ENCODE results near the gene SH2D4B. TPM values are rescaled to one million over a fixed set of nuclear protein-coding genes. Genes with fewer than 3 reads are reported as not detected.
A peak's percentile ranks its signal among the peaks of the same experiment; 100 is the strongest.
"Not testable (repeated sequence)": the region's sequence is repeated elsewhere in the genome, so short reads cannot be mapped to it uniquely, and the experiment has no call there.

The SH2D4B gene
- total RNA-seq, 1 donor, result 0.10 TPM

DNA sequence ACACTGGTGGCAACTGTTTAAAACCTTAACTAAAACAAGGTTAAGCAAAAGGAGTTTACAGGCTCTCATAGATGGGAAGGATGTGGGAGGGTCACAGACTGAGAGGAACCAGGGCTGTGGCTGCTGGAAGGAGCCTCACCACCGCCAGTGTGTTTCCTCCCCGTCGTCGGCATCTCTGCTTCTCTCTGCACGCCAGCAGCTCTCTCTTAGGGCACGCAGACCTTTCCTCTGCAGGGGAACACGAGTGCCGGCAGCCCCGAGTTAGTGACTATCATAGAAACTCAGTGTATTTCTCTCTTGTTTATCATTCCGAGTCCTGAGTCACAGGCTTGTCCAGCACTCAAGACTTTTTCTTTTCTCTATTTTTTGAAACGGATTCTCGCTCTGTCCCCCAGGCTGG, 8.1 kb upstream of the SH2D4B start:
- H3K27me3 ChIP-seq (ENCODE audit: insufficient read depth, low read length), result no peaks in the 10 kb centered on the region
- H3K4me3 ChIP-seq (ENCODE audit: low read length), result no peak overlapping the region
- H3K4me1 ChIP-seq (ENCODE audit: insufficient read depth, low read length), result peaks cover 62% of the 10 kb centered on the region
- no peaks in the 10 kb centered on the region for H3K9me3 ChIP-seq (ENCODE audit: low read depth, low read length)

DNA sequence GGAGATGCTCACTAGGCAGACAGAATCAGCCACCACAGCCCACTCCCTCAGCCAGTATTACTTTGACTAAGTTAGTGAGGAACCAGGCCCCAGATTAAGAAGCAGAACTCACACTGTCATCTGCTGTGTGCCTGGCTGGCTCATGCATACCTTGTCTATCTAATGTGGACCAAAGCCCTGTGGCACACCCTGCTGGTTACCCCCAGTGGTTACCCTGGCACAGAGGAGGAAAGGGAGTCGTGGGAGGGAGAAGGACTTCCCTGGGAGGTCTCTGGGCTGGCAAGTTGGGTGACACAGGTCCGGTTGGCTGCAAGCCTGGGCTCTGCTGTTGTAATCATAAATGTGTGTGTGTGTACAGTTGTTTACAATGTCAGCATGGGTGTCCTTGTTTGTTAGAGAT, 7.5 kb upstream of the SH2D4B start:
- Histone ChIP-seq H3K4me3 (ENCODE audit: low read length) (no peak overlapping the region), H3K9me3 (ENCODE audit: low read depth, low read length) (no peaks in the 10 kb centered on the region), H3K4me1 (ENCODE audit: insufficient read depth, low read length) (peaks cover 58% of the 10 kb centered on the region), H3K27me3 (ENCODE audit: insufficient read depth, low read length) (no peaks in the 10 kb centered on the region)

DNA sequence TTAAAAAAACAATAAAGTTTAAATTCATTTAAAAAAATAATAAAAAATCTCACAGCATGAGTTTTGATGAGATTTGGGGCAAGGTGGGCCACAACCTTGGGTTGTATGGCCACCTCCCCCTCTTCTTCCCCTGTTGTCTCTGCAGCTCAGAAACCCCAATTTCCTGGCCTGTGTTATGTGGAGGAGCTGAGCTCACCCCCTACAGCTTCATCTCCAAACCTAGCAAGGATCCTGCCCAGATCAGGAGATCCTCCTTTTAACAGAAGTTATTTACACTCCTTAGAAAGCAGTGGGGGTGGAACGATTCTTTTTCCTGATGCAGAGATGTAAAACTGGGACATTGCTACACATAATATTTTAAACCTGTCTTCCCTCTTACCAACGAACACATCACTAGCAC, 6.9 kb upstream of the SH2D4B start:
- H3K4me3 ChIP-seq (ENCODE audit: low read length), result no peak overlapping the region
- peaks cover 58% of the 10 kb centered on the region for H3K4me1 ChIP-seq (ENCODE audit: insufficient read depth, low read length)
- no peaks in the 10 kb centered on the region for H3K27me3 ChIP-seq (ENCODE audit: insufficient read depth, low read length)
- no peaks in the 10 kb centered on the region for H3K9me3 ChIP-seq (ENCODE audit: low read depth, low read length)

DNA sequence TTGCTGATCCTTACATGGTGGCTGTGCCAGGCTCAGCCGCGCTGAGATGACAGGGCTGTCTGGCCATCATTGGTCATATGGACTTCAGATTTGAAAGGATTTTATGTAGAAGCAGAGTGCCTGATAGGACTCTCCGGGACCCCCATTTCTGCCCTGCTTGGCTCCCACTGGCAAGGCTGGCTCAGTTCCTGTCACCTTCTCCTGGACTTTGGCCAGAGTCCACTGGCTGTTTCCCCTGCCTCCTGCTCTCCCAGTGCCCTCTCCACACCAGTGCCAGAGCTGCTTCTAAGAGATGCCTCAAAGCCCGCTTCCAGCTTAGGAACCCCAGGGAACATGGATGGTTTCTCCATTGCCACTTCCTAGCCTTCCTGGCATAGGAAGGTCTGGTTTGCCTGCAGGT, 5.1 kb upstream of the SH2D4B start:
- Histone ChIP-seq H3K9me3 (ENCODE audit: low read depth, low read length) (no peaks in the 10 kb centered on the region), H3K4me3 (ENCODE audit: low read length) (no peak overlapping the region), H3K4me1 (ENCODE audit: insufficient read depth, low read length) (peaks cover 47% of the 10 kb centered on the region), H3K27me3 (ENCODE audit: insufficient read depth, low read length) (no peaks in the 10 kb centered on the region)

DNA sequence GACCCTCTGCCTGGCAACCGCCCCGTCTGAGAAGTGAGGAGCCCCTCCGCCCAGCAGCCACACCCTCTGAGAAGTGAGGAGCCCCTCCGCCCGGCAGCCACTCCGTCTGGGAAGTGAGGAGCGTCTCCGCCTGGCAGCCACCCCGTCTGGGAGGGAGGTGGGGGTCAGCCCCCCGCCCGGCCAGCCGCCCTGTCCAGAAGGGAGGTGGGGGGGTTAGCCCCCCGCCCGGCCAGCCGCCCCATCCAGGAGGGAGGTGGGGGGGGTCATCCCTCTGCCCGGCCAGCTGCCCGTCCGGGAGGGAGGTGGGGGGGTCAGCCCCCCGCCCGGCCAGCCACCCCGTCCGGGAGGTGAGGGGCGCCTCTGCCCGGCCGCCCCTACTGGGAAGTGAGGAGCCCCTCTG, 3.6 kb upstream of the SH2D4B start:
- H3K4me1 ChIP-seq (ENCODE audit: insufficient read depth, low read length), result peaks cover 32% of the 10 kb centered on the region
- H3K9me3 ChIP-seq (ENCODE audit: low read depth, low read length); H3K27me3 ChIP-seq (ENCODE audit: insufficient read depth, low read length); H3K4me3 ChIP-seq (ENCODE audit: low read length): not testable (repeated sequence)

DNA sequence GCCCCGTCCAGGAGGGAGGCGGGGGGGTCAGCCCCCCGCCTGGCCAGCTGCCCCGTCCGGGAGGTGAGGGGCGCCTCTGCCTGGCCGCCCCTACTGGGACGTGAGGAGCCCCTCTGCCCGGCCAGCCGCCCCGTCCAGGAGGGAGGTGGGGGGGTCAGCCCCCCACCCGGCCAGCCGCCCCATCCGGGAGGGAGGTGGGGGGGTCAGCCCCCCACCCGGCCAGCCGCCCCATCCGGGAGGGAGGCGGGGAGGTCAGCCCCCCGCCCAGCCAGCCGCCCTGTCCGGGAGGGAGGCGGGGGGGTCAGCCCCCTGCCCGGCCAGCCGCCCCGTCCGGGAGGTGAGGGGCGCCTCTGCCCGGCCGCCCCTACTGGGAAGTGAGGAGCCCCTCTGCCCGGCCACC, 3.1 kb upstream of the SH2D4B start:
- not testable (repeated sequence) for H3K4me3 ChIP-seq (ENCODE audit: low read length); H3K27me3 ChIP-seq (ENCODE audit: insufficient read depth, low read length); H3K9me3 ChIP-seq (ENCODE audit: low read depth, low read length)
- H3K4me1 ChIP-seq (ENCODE audit: insufficient read depth, low read length), result peaks cover 26% of the 10 kb centered on the region

DNA sequence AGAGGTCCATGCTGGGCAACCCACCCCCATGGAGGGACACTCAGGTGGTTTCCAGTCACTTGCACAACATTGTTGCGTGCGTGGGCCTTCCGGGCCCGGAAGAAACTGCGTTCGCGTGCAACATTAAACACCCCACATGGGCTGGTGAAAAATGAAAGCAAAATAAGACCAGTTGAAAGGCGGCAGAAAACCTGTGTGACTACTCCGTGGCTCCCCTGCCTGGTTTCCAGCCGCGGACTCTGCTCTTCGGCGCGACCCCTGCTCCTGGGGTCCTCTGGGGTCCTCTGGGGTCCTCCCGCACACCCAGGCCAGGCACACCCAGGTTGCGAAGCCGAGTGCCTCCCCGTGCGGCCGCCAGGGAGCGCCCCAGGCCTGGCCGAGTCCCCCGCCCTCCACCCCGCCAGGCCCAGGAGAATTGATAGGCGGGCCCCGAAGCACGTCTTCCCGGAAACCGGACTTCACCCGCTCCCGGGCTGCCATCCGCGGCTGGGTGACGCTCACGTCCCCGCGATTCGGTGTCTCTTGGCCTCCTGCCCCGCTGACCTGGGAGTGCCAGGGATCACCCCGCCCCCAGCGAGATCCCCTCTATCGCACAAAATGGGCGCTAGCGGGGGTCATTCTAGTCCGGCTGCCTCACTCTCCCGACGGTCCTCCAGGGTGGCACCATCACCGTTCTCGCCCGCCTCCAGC, 1.9 kb upstream of the SH2D4B start:
- H3K4me1 ChIP-seq (ENCODE audit: insufficient read depth, low read length), result peaks cover 15% of the 10 kb centered on the region
- peak overlapping the region; percentile 44 for H3K4me3 ChIP-seq (ENCODE audit: low read length)
- no peaks in the 10 kb centered on the region for H3K27me3 ChIP-seq (ENCODE audit: insufficient read depth, low read length)
- H3K9me3 ChIP-seq (ENCODE audit: low read depth, low read length), result no peaks in the 10 kb centered on the region

DNA sequence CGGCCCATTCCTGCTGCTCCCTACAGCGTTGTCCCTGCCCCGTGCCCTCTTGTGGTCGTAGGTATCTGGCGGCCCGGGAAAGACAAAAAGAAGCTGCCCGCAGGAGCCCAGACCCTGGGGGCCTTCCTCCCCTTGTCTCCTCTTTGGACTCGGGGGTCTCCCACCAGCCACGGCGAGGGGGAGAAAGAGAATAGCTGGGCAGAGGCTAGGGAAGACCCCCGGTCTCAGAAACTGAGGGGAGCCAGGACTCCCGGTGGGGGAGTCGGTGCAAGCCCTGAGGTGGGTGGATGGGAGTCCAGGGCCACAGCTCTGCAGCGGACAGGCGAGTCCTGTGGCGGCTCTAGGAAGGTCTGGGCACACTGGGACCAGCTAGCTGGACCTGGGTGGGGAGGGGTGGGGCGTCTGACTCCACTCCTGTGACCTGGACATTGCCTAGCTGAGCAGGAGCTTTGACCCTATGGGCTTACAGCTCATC, 1.3 kb upstream of the SH2D4B start:
- H3K27me3 ChIP-seq (ENCODE audit: insufficient read depth, low read length), result no peaks in the 10 kb centered on the region
- no peaks in the 10 kb centered on the region for H3K9me3 ChIP-seq (ENCODE audit: low read depth, low read length)
- H3K4me1 ChIP-seq (ENCODE audit: insufficient read depth, low read length), result peaks cover 17% of the 10 kb centered on the region
- H3K4me3 ChIP-seq (ENCODE audit: low read length), result peak overlapping the region; percentile 44

DNA sequence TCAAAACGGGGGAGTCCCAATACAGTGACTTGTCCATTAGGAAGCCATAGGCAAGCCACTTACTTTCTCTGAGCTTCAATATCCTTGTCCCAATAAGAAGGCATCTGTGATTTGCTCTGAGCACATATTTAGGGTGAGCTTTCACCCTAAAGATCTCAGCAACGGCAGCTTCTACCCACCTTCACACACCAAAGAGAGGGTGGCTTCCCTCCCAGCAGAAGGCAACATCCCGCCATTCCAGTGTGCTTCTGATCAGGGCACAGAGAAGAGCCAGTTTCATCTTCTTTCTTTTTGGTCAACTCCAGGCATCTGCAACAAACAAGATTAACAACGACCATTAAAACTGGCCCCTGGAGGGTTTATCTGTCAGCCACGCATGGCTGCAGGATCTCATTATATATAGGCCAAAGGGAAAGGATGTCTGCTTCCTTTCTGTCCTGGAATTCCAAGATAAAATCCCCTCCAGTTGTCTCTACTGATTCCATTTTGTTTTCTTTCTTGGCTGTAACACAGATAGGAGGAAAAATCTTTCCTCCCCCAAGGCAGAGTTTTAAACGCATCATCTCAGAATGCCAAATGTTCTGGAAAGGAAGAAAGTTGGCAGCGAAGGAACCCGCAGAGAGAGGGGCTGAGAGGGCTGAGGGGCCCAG, 491 bp upstream of the SH2D4B start:
- no peaks in the 10 kb centered on the region for H3K27me3 ChIP-seq (ENCODE audit: insufficient read depth, low read length)
- H3K4me3 ChIP-seq (ENCODE audit: low read length), result no peak overlapping the region
- peaks cover 20% of the 10 kb centered on the region for H3K4me1 ChIP-seq (ENCODE audit: insufficient read depth, low read length)
- H3K9me3 ChIP-seq (ENCODE audit: low read depth, low read length), result no peaks in the 10 kb centered on the region

DNA sequence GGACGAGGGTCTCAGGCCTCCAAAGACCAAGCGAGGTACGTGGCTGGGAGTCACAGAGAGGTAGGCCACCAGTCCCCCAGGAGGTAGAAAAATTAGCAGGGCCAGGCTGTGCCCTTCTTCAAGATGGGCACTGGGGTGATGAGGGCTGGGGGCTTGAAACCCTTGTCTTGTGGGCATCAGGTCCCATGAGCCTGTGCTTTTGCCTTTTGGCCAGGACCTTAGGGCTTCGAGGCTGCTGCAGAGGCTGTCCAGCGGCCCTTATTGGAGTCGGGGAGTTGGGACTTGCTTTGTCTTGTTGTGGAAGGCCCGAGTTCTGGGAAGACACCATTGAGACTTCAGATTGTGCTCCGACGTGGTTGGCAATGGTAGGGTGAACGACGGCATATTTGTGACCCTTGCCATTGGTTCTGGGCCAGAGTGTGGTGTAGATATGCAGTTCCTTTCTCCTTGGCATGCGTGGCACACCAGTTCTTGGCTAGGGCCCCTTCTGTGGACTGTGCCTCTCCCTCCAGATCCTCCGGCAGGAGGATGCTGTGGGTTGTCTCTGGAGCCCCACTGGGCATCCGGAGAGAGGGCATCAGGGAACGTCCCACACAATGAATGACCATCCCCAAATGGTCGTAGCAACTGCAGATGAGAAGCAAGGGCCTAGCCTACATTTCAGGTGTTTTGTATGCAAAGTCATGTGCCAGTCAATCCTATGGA, 931 bp downstream of the SH2D4B start:
- no peaks in the 10 kb centered on the region for H3K27me3 ChIP-seq (ENCODE audit: insufficient read depth, low read length)
- H3K4me1 ChIP-seq (ENCODE audit: insufficient read depth, low read length), result peaks cover 20% of the 10 kb centered on the region
- H3K9me3 ChIP-seq (ENCODE audit: low read depth, low read length), result no peaks in the 10 kb centered on the region
- H3K4me3 ChIP-seq (ENCODE audit: low read length), result no peak overlapping the region

DNA sequence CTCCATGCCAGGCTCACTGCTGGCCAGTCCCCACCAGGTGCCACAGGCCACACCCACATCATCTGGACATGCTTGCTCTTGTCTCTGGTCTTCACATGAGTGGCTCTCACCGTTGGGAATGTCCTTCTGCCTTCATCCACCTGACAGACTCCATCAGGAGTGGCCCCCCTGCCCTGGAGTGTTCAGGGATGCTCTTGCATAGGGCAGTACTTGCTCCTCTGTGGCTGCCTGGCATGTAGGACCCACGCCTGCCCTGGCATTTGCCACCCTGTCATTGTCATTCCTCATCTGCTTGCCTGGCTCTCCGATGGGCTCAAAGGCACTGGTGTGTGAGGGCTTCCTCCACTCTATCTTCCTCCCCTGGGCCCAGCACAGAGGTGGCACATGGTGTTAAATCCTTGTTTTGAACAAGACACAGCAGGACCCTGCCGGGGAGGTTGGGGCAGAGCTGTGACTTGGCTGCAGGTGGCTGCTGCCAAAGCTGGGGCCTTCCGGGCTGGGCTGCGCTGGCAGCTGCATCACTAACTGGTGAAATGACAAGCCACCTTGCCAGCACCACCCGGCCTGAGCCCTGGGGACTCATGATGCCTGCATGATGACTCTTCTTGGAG, 1.8 kb downstream of the SH2D4B start:
- Histone ChIP-seq H3K9me3 (ENCODE audit: low read depth, low read length) (no peaks in the 10 kb centered on the region), H3K4me3 (ENCODE audit: low read length) (no peak overlapping the region), H3K4me1 (ENCODE audit: insufficient read depth, low read length) (peaks cover 20% of the 10 kb centered on the region), H3K27me3 (ENCODE audit: insufficient read depth, low read length) (no peaks in the 10 kb centered on the region)

DNA sequence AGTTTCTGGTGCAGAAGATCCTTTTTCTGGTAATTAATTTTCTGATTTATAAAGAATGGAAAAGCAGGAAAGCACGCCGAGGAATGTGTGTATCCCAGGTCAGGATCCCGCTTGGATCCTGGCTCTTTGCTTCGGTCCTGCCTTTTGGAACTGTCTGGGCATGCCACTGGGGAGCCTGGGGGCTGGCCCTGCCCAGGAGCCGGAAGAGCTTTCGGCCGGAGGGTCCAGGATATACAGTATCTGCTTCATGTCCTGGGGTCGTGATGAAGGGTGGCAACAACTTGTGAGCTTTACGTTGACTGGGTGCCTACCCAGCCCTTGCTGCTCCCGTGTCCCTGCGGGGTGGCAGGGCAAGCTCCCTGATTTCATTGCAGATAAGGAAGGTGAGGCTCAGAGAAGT, 2.4 kb downstream of the SH2D4B start:
- no peaks in the 10 kb centered on the region for H3K9me3 ChIP-seq (ENCODE audit: low read depth, low read length)
- H3K4me1 ChIP-seq (ENCODE audit: insufficient read depth, low read length), result peaks cover 20% of the 10 kb centered on the region
- no peak overlapping the region for H3K4me3 ChIP-seq (ENCODE audit: low read length)
- H3K27me3 ChIP-seq (ENCODE audit: insufficient read depth, low read length), result no peaks in the 10 kb centered on the region

DNA sequence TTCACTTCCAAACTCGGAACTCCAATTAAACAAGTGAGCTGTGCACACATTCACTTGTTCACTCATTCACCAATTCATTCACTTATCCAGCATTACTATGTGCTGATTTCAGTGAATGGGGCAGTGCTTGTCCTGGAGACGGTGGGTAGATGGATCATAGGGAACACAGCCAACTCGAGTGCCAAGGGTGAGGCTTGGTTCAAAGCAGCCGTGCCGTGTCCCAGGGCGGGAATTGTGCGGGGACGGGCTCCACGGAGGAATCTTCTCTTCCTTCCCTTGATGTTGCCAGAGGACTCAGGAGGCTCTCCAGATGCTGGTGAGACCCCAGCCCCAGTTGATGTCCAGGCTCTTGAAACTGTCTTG, 2.9 kb downstream of the SH2D4B start:
- Histone ChIP-seq H3K4me1 (ENCODE audit: insufficient read depth, low read length) (peaks cover 17% of the 10 kb centered on the region), H3K9me3 (ENCODE audit: low read depth, low read length) (no peaks in the 10 kb centered on the region), H3K27me3 (ENCODE audit: insufficient read depth, low read length) (no peaks in the 10 kb centered on the region), H3K4me3 (ENCODE audit: low read length) (no peak overlapping the region)

DNA sequence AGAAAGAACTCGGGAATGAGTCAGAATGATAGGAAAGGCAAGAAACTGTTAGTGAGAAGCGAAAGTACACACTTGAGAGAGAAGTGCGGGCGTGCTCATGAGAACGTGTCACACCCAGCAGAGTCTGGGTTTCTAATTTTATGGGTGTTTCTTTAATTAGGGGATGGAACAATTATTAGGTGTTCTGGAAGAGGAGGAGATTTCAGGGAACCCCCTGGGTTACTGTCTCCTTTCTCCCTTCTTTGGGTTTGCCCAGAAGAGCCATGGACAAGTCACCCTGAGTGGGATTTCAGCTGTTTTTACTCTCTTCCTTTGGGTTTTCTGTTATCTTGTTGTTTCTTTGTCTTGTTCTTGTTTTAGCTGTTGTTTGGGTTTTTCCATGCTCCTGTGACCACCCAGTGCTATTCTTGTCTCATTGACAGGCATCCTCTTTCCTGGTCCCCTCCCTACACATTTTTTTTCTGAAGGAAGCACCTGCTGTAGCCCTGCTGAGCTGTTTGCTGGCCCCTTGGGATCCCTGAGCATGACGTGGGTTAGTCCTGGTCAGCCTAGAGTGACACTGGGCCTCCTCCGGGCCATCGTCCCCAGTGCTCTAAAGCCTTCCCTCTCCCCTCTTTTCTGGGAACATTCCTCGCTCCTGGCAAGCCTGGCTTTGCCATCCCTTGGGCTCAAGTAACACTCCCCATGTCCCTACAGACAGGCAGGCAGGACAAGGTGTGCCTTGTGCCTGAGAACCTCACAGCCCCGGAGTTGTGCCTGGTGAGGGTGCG, 3.5 kb downstream of the SH2D4B start:
- H3K4me1 ChIP-seq (ENCODE audit: insufficient read depth, low read length), result peaks cover 14% of the 10 kb centered on the region
- no peak overlapping the region for H3K4me3 ChIP-seq (ENCODE audit: low read length)
- H3K9me3 ChIP-seq (ENCODE audit: low read depth, low read length), result no peaks in the 10 kb centered on the region
- no peaks in the 10 kb centered on the region for H3K27me3 ChIP-seq (ENCODE audit: insufficient read depth, low read length)

DNA sequence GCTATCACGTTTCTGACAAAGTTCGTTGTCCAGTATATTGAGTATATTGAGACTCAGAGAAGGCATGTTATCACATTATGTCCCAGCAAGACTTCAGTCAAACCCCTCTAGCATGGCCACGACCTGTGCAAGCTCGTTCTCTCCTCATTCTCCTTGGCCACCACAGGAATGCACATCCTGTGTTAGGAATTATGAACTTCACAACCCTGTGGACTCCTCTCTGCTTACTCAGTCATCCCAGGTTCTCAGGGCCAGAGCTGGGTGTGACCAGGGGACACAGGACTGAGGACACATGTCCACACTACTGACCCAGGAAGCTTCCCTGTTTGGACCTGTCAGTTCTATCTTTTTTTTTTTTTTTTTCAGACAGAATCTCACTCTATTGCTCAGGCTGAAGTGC, 4.4 kb downstream of the SH2D4B start:
- Histone ChIP-seq H3K4me1 (ENCODE audit: insufficient read depth, low read length) (peaks cover 8% of the 10 kb centered on the region), H3K4me3 (ENCODE audit: low read length) (no peak overlapping the region), H3K27me3 (ENCODE audit: insufficient read depth, low read length) (no peaks in the 10 kb centered on the region), H3K9me3 (ENCODE audit: low read depth, low read length) (no peaks in the 10 kb centered on the region)
